Dermis blood vessel endothelial cell (primary cell): ENCODE results near the gene RTN4RL1. TPM values are rescaled to one million over a fixed set of nuclear protein-coding genes. Genes with fewer than 3 reads are reported as not detected.

Experiments used
- DNase-seq: peaks from one replicate; pipeline ENCODE4 v3.0.0; 2010
- total RNA-seq: library from RNA; depleted of rRNA; stranded (reverse); fragments of >200 nt; gene quantifications from 2 replicates; pipeline ENCODE4 v1.2.3, GENCODE V29; 2014

Gene RTN4RL1
- total RNA-seq, 1 donor from 2014 or later: 0.51 TPM

DNA sequence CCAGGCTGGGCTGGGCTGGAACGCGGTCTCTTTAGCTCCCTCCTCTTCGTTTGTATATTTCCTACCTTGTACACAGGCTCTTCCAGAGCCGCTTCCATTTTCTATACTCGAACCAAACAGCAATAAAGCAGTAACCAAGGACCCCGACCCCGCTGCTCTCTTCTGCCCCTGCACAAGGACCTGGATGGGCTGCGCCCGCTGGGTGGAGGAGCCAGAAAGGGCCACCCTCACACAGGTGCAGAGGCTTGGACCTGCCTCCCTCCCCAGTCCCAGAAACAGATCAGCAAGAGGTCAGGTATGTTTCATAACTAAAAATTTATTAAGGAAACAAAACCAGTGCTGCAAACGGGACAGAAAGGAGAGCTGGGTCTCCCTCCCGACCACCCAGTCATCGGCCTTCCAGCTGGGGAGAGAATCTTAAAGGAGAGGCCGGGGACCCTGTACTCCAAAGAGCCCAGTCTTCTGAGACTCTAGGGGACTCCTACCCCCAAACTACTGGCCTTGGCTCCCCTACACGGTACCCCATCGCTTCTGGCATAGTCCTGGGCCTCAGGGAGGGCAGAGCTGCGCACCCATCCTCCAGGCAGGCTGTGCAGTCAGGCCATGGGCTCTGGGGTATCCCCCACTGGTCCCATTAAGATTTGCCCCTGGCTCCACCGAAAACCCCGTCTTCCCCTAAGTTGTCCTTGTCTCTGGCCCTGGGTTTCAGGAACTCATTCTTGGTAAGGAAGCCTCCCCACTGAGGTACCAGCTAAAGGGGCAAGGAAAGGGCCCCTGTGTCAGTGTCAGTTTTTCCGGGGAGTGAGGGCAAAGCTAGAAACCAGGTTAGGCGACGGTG is 34.6 kb upstream of the RTN4RL1 start:
- DNase-seq: no peak

DNA sequence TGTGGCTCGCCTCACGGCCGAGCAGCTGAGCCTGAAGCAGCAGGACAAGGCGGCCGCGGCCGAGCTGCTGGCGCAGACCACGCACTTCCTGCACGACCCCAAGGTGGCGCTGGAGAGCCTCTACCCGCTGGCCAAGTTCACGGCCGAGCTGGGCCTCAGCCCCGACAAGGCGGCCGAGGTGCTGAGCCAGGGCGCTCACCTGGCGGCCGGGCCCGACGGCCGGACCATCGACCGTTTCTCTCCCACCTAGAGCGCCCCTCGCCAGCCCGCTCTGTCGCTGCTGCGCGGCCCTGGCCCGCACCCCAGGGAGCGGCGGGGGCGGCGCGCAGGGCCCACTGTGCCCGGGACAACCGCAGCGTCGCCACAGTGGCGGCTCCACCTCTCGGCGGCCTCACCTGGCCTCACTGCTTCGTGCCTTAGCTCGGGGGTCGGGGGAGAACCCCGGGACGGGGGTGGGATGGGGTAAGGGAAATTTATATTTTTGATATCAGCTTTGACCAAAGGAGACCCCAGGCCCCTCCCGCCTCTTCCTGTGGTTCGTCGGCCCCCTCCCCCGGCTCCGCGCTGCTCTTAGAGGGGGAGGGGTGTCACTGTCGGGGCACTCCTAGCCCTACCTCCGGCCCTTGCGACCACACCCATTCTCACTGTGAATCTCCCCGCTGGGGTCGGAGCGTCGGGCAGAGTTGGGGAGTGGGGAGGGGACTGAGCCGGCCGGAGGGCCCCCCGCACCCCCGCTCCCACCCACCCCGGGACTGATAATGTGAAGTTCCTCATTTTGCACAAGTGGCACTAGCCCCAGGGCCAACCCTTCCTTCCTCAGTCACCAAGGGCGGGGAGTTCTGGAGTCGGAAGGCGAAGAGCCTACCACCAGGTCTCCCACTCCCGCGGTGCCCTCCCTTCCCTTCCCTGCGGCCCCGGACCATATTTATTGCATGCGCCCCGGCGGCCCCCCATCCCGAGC is 33.7 kb upstream of the RTN4RL1 start:
- peak; percentile 48 for DNase-seq

DNA sequence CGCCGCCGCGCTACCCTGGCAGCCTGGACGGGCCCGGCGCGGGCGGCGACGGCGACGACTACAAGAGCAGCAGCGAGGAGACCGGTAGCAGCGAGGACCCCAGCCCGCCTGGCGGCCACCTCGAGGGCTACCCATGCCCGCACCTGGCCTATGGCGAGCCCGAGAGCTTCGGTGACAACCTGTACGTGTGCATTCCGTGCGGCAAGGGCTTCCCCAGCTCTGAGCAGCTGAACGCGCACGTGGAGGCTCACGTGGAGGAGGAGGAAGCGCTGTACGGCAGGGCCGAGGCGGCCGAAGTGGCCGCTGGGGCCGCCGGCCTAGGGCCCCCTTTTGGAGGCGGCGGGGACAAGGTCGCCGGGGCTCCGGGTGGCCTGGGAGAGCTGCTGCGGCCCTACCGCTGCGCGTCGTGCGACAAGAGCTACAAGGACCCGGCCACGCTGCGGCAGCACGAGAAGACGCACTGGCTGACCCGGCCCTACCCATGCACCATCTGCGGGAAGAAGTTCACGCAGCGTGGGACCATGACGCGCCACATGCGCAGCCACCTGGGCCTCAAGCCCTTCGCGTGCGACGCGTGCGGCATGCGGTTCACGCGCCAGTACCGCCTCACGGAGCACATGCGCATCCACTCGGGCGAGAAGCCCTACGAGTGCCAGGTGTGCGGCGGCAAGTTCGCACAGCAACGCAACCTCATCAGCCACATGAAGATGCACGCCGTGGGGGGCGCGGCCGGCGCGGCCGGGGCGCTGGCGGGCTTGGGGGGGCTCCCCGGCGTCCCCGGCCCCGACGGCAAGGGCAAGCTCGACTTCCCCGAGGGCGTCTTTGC is 32.8 kb upstream of the RTN4RL1 start:
- no peak for DNase-seq

DNA sequence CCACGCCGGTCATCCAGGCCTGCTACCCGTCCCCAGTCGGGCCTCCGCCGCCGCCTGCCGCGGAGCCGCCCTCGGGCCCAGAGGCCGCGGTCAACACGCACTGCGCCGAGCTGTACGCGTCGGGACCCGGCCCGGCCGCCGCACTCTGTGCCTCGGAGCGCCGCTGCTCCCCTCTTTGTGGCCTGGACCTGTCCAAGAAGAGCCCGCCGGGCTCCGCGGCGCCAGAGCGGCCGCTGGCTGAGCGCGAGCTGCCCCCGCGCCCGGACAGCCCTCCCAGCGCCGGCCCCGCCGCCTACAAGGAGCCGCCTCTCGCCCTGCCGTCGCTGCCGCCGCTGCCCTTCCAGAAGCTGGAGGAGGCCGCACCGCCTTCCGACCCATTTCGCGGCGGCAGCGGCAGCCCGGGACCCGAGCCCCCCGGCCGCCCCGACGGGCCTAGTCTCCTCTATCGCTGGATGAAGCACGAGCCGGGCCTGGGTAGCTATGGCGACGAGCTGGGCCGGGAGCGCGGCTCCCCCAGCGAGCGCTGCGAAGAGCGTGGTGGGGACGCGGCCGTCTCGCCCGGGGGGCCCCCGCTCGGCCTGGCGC is 32.1 kb upstream of the RTN4RL1 start:
- DNase-seq: no peak

DNA sequence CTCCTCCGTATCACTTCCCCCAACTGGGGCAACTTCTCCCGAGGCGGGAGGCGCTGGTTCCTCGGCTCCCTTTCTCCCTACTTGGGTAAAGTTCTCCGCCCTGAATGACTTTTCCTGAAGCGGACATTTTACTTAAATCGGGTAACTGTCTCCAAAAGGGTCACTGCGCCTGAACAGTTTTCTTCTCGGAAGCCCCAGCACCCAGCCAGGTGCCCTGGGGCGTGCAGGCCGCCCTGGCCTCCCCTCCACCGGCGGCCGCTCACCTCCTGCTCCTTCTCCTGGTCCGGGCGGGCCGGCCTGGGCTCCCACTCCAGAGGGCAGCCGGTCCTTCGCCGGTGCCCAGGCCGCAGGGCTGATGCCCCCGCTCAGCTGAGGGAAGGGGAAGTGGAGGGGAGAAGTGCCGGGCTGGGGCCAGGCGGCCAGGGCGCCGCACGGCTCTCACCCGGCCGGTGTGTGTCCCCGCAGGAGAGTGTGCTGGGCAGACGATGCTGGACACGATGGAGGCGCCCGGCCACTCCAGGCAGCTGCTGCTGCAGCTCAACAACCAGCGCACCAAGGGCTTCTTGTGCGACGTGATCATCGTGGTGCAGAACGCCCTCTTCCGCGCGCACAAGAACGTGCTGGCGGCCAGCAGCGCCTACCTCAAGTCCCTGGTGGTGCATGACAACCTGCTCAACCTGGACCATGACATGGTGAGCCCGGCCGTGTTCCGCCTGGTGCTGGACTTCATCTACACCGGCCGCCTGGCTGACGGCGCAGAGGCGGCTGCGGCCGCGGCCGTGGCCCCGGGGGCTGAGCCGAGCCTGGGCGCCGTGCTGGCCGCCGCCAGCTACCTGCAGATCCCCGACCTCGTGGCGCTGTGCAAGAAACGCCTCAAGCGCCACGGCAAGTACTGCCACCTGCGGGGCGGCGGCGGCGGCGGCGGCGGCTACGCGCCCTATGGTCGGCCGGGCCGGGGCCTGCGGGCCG is 31.4 kb upstream of the RTN4RL1 start:
- DNase-seq: no peak

DNA sequence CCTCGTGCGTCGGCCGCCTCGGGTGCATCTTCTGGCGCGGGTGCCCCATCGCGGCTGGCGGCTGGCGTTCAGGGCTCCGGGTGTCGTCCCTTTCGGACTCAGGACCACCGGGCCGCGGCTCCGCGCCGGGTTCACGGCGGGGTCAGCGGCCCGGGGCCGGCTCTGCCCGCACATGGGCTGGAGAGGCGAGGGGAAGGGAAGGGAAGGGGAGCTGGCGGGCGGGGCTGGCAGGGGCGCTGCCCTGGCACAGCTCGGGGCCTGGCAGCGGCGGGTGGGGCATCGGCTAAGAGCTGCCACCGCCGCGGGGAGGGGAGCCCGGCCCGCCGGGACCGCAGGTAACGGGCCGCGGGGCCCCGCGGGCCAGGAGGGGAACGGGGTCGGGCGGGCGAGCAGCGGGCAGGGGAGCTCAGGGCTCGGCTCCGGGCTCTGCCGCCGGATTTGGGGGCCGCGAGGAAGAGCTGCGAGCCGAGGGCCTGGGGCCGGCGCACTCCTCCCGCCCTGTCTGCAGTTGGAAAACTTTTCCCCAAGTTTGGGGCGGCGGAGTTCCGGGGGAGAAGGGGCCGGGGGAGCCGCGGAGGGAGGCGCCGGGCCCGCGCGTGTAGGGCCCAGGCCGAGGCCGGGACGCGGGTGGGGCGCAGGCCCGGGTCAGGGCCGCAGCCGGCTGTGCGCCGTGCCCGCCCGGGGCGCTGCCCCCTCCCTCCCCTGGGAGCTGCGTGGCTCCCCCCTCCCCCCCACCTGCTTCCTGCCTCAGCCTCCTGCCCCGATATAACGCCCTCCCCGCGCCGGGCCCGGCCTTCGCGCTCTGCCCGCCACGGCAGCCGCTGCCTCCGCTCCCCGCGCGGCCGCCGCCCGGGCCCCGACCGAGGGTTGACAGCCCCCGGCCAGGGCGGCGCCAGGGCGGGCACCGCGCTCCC is 30.4 kb upstream of the RTN4RL1 start:
- peak; percentile 55 for DNase-seq

DNA sequence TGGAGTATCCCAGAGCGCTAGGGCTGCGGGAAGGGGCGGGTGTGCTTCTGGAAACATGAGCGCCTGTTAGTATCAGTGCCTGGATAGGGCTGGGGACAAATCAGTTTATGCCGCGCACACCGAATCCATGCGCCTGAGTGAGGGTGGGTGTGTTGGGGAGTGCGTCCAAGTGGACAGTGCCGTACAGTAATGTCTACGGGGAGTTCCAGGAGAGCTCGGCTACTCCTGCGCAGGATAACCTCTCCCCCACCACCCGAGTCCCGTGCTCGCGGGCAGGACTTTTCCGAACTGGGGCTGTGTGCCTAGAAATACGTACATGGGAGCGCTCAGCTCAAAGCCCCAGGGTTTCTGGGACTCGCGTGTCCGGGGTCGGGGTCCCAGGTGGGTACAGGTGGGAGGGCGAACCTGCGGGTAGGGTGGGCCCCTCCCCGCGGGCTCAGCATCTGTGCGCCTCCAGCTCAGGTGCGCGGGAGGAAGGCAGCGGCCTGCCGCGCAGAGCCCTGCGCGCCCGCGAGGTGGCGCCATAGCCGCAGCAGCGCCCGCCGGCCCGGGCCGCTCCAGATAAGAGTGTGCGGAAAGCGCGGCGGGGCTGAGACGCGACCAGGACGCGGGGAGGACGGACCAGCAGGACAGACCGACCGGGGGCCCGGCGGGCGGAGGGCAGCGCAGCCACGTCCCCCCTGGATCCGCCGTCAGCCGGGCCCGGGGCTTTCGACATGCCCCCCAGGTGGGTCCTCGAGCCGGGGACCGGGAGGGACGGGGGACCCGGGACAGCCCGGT is 29.6 kb upstream of the RTN4RL1 start, which contains the start of gene HIC1:
Gene HIC1 (plus strand): TSS at position 592 of the 780 bp plus-strand sequence. CDS start 1,588 bp downstream, outside the sequence.
- DNase-seq: peak; percentile 87

DNA sequence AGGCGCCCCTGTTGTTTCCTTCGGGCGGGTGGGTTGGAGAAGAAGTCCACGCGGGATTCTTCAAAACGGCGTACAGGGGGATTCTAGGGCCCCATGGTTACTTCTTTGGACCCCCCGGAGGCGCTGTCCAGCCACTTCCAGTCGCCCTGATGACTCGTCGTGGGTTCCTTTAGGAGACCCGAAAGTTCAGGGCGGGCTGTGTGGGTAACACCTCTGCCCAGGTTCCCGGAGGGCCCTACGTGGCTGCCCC is 29.1 kb upstream of the RTN4RL1 start:
- no peak for DNase-seq

DNA sequence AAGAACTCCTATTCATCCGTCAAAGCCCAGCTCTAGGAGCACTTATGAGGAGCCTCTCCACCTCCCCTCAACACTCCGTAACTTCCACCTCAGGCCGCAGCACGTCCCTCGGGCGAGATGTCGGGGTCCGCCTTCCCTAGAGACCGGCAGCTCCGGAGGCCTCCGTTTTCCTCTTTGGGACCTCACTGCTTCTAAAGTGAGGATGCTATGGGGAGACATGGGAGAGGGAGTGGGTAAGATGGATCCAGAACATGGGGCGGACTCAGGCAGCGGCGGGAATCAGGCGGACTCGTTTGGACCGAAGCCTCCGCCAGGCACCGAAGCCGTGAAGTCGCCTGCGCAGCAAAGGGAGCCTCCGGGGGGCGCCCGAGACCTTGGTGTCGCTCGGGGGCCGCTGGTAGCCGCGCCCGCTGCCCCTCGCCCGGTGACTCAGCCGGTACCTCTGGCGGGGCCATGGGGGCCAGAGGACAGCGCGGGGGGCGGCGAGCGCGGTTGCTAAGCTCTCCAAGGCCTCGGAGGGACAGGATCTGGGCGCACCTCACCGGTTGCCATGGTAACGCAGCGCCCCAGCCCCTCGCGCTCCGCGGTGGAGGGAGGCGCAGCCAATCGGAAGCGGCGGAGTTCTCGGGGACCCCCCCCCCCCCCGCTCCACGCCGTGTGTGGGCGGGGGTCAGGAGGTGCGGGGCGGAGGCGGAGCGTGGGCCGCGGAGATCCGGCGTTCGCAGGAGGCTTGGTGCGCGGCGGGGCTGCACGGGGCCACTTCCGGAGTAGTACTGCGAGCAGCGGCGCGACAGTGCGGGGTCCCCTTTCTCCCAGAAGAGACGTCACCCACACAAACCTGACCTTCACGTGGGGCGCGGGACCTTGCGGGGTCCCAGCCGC is 28.5 kb upstream of the RTN4RL1 start:
- peak; percentile 84 for DNase-seq

DNA sequence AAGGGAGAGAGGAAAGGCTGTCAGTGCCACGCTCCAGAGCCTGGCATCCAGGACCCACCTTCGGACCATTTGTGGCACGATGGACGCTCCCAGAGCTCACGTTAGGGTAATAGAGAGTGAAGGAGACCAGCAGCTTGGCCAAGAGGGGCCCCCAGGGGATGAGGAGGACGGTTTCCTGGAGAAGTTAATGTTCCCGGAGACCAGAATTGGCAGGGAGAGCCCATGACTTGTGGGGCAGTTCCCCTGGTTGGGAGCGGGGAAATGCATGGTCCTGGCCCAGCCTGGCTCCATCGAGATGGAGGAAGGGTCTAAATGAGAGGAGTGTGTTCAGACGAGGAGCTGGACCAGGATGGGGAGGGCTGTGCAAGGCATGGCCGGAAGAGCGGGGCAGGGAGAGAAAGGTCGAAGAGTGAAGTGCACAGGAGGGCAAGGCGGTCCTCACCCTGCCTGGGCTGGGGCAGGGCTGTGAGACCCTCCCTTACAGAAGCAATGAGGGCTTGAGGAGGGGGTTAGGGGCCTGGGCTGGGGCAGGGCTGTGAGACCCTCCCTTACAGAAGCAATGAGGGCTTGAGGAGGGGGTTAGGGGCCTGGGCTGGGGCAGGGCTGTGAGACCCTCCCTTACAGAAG is 26.9 kb upstream of the RTN4RL1 start:
- no peak for DNase-seq

DNA sequence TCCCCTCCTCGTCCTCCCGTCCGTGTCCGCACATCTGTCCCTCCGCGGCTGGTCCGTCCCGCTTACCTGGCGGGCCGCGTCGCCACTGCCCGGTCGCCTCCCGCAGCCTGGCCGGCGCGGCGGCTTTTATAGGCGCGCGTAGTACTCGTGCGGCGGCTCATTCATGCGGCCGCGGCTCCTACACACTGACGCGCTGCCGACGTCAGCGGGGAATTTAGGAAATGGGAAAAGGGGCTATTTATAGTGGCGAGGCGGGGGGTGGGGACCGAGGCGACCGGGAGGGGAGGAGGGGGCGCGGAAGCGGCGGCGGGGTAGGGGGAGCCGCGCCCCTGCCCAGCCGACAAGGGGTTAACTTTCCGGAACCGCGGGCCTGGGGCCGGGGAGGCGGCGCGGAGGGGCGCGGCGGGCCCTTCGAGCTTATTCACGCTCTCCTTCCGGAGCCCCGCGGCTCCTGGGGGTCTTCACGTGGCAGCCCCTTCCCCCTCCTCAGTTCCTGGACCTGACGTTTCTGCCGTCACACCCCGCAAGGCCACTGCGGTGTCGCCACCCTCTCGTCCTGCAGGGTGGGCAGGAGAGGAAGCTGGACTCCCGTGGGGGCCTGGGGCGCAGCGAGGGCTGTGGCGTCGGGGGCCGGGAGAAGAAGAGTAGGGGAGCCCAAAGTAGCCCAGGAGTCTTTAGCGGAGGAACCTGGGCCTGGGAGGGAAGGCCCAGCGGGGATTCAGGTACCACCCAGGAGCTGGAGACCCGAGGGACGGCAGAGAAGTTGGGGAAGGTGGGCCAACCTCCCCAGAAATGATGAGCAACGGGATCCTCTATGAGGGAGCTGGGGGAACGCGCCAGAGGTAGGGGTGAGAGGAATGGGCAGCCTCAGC is 26.2 kb upstream of the RTN4RL1 start:
- peak; percentile 57 for DNase-seq

DNA sequence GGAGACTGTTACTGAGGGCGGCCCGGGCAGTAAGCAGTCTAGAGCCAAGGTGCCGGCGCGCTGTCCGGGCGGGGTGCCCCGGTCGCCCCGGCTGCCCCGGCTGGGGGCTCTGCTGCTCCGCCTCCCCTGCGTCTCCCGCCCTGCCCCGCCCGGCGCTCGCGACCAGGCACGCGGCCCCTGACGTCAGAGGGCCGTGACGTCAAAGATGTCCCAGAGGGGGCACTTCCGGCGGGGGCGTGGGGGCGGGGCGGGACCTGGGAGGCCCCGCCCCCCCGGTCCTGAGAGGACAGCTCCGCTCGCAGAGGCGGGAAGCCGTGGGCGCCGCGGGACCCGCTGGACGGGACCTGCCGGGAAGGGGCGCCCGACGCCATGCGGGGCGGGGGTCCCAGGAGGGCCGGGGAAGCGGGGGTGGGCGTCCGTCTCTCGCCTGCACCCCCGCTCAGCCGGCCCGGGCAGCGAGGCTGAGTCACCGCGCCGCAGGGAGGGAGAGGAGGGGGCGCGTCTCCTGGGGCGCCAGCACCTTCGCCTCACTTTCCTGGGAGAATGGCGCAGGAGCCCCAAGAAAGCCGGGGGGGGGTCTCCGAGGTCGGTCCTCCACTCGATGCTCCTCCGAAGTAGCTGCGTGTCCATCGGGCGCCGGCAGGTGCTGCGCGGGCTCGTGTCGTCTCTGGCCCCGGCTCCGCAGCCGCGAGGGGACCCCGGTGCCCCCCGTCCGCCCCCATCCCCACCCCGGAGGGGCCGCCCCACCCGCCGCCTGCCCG is 25.3 kb upstream of the RTN4RL1 start:
- DNase-seq: peak; percentile 68

DNA sequence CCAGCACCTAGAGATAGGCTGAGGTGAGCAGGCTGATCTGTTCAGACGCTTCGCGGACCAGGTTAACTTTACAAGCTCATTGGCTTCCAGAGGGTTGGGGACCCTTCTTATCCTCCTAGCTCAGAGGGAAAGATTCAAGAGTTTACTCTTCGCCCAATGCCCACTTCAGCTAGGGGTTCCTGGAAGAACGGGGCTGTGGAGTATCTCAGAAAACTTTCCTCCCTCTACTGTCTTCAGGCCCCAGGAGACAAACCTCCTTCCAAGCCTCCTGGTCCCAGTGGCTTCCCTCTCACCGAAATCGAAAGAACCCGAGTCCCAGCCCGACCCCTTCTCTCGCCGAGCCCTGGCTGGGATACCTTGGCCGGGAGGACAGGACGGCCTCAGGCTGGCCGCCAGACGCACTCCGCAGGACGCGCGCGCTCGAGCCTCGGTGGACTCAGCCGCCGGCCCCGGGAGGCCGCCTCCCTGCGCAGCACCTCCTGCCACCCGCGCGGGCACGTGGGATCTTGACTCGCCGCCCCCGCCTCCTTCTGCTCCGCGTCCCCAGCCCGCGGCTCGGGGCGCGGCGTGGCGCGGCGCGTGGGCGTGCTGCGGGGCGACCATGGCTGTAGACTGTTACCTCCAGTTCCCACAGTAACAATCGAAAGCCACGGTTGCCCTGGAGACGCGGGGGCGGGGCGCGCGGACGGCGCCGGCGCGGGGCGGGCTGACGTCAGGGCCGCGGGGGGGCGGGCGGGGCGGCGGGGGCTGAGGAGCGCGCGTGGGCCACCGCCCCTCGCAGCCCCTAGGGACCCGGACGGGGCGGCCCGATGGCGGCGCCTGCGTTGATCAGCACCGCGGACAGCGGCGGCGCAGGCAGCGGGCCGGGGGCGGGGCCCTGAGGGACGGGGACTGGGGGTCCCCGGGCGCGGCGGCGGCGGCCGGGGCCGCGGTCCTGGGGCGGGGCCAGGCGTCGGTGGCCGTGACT is 24.5 kb upstream of the RTN4RL1 start:
- DNase-seq: peak; percentile 87

DNA sequence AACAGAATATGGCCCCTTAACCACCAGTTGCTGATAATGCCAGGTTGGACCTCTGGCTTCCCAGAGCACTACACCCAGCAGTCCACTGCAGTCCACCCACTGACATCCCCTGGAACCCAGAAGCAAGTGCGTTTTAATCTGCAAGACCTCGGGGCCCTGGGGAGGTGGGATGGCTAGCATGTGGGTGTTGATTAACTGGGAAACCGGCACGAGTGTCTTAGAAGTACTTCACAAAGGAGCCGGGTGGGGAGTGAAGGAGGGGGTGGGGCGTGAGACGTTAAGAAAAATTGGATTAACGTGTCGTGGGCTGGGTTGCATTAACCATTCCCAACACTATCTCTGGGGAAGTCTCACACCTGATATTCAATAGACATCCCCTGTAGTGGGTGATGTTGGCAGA is 23.7 kb upstream of the RTN4RL1 start:
- DNase-seq: no peak

DNA sequence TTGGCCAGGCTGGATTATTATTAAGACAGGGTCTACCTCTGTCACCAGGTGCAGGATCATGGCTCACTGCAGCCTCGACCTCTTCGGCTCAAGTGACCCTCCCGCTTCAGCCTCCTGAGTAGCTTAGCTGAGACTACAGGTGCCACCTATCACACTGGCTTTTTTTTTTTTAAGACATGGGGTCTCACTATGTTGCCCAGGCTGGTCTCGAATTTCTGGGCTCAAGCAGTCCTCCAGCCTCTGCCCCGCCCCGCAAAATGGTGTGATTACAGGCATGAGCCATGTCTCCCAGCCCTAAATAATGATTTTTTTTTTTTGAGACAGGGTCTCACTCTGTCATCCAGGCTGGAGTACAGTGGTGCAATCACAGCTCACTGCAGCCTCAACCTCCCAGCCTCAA is 22.5 kb upstream of the RTN4RL1 start:
- DNase-seq: no peak
